Neural cell (in vitro differentiated cells): Measurements from ENCODE around the gene NALCN. TPM values are rescaled to one million over a fixed set of nuclear protein-coding genes. Genes with fewer than 3 reads are reported as not detected.

Source experiments
- H2AFZ ChIP-seq: fragments of 200-600, 300-800 bp; sonication (generic), shearing (Covaris generic); 2 replicates; pipeline ENCODE4 v1.6.0; 2014; ENCODE audit warnings: low read depth, mild to moderate bottlenecking, antibody characterized with exemption, low read length, moderate library complexity
- H3F3A ChIP-seq: fragments of 200-600 bp; shearing (Covaris generic); 2 replicates; pipeline ENCODE4 v1.6.1; 2016; ENCODE audit warnings: mild to moderate bottlenecking, moderate library complexity, mixed read lengths, antibody characterized with exemption, low read length; ENCODE audit not compliant: insufficient read depth, poor library complexity, severe bottlenecking
- H3K27ac ChIP-seq: fragments of 200-600, 300-800 bp; sonication (generic), shearing (Covaris generic); 2 replicates; pipeline ENCODE4 v1.5.1; 2014; ENCODE audit warnings: mild to moderate bottlenecking, low read length, moderate library complexity
- H3K27me3 ChIP-seq: fragments of 300-800, 200-600 bp; sonication (generic), shearing (Covaris generic); 2 replicates; pipeline ENCODE4 v1.6.0; 2014; ENCODE audit warnings: mild to moderate bottlenecking, low read depth, low read length, moderate library complexity; ENCODE audit not compliant: insufficient read depth
- H3K36me3 ChIP-seq: fragments of 300-800, 200-600 bp; sonication (generic), shearing (Covaris generic); 2 replicates; pipeline ENCODE4 v1.5.1; 2014; ENCODE audit warnings: mild to moderate bottlenecking, antibody characterized with exemption, low read length, moderate library complexity; ENCODE audit not compliant: insufficient read depth
- H3K4me2 ChIP-seq: fragments of 300-800, 200-600 bp; sonication (generic), shearing (Covaris generic); 2 replicates; pipeline ENCODE4 v1.6.0; 2014; ENCODE audit warnings: mild to moderate bottlenecking, low read length
- H3K4me3 ChIP-seq: fragments of 300-800, 200-600 bp; sonication (generic), shearing (Covaris generic); 2 replicates; pipeline ENCODE4 v1.5.1; 2014; ENCODE audit warnings: mild to moderate bottlenecking, low read length, moderate library complexity
- H3K79me2 ChIP-seq: fragments of 200-600 bp; shearing (Covaris generic); replicated peaks from 2 replicates; pipeline ENCODE4 v1.6.0; 2014; ENCODE audit warnings: mild to moderate bottlenecking, low read length, moderate library complexity; ENCODE audit not compliant: insufficient read depth
- H3K9ac ChIP-seq: fragments of 300-800, 200-600 bp; sonication (generic), shearing (Covaris generic); 2 replicates; pipeline ENCODE4 v1.6.1; 2016; ENCODE audit warnings: mild to moderate bottlenecking, low read length, mixed read lengths
- H3K9me2 ChIP-seq: fragments of 200-600 bp; shearing (Covaris generic); 2 replicates; pipeline ENCODE4 v1.6.1; 2016; ENCODE audit warnings: mild to moderate bottlenecking, low read length, mixed read lengths; ENCODE audit not compliant: insufficient read depth
- H3K9me3 ChIP-seq: fragments of 200-600, 300-800 bp; sonication (generic), shearing (Covaris generic); 2 replicates; pipeline ENCODE4 v1.6.1; 2016; ENCODE audit warnings: mild to moderate bottlenecking, mixed run types, low read length, moderate library complexity, mixed read lengths
- H4K20me1 ChIP-seq: fragments of 200-600 bp; shearing (Covaris generic); 2 replicates; pipeline ENCODE4 v1.6.1; 2016; ENCODE audit warnings: mild to moderate bottlenecking, mixed run types; ENCODE audit not compliant: insufficient read depth
- EP300 ChIP-seq: fragments of 450-650 bp; conservative IDR thresholded peaks from 2 replicates; pipeline ENCODE4 v1.6.1; 2014; ENCODE audit warnings: antibody characterized with exemption, mild to moderate bottlenecking, moderate library complexity; ENCODE audit not compliant: poor library complexity, severe bottlenecking
- EZH2 ChIP-seq: fragments of 200-600, 300-800 bp; shearing (Covaris generic), sonication (generic); IDR thresholded peaks from 2 replicates; pipeline ENCODE4 v1.6.1; 2014; ENCODE audit warnings: antibody characterized with exemption, low read length, borderline replicate concordance, mild to moderate bottlenecking; ENCODE audit not compliant: insufficient read depth, poor library complexity, severe bottlenecking
- MXI1 ChIP-seq: fragments of 450-650 bp; conservative IDR thresholded peaks from 2 replicates; pipeline ENCODE4 v1.6.1; 2014; ENCODE audit warnings: antibody characterized with exemption, mild to moderate bottlenecking; ENCODE audit not compliant: poor library complexity, severe bottlenecking
- POLR2AphosphoS5 ChIP-seq: IDR thresholded peaks from 2 replicates; pipeline ENCODE4 v1.6.1; 2012
- RAD21 ChIP-seq: fragments of 450-650 bp; conservative IDR thresholded peaks from 2 replicates; pipeline ENCODE4 v1.6.1; 2014; ENCODE audit warnings: antibody characterized with exemption, mild to moderate bottlenecking, moderate library complexity
- SMC3 ChIP-seq: fragments of 450-650 bp; conservative IDR thresholded peaks from 2 replicates; pipeline ENCODE4 v1.6.1; 2014; ENCODE audit warnings: antibody characterized with exemption, mild to moderate bottlenecking, moderate library complexity; ENCODE audit not compliant: poor library complexity
- TAF1 ChIP-seq: IDR thresholded peaks from 2 replicates; pipeline ENCODE4 v1.6.1; 2012; ENCODE audit warnings: low read depth
- polyA plus RNA-seq: library from polyadenylated mRNA; depleted of rRNA; stranded (reverse); fragments of >200 nt; gene quantifications from 2 replicates; pipeline ENCODE4 v1.2.3, GENCODE V29; 2014
- TF ChIP-seq, protein P1 (sequence below): fragments of 450-650 bp; IDR thresholded peaks from 2 replicates; pipeline ENCODE4 v1.5.1; 2014; ENCODE audit warnings: antibody characterized with exemption, mild to moderate bottlenecking, moderate library complexity; ENCODE audit not compliant: poor library complexity, severe bottlenecking
- TF ChIP-seq, protein P2 (sequence below): IDR thresholded peaks from 2 replicates; pipeline ENCODE4 v1.6.1; 2012; ENCODE audit warnings: borderline replicate concordance

NALCN gene
- polyA plus RNA-seq, 1 donor from 2014 or later = 24.1 TPM

DNA sequence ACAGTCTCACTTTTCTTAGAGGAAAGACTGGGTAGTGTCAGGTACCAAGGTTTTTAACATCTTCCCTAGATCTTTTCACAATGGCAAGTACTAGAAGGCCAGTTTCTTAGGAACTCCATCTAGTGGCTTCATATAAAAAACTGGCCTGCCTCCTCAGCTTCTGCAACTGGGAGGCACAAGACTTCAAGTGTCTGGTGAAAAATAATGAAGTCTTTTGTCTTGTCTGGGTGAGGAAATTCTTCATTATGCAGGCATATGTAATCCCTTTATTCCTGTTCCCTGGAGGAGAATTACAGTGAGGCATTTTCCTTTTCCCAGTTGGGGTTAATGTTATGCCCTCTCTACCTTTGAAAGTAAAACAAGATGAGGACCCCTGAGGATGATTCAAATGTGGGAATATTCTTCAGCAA lies 300.5 kb downstream of the NALCN start:
- Histone ChIP-seq H2AFZ (peak overlapping the region; percentile 19), H3K4me2 (no peak overlapping the region), H3K27ac (peak overlapping the region; percentile 52)

DNA sequence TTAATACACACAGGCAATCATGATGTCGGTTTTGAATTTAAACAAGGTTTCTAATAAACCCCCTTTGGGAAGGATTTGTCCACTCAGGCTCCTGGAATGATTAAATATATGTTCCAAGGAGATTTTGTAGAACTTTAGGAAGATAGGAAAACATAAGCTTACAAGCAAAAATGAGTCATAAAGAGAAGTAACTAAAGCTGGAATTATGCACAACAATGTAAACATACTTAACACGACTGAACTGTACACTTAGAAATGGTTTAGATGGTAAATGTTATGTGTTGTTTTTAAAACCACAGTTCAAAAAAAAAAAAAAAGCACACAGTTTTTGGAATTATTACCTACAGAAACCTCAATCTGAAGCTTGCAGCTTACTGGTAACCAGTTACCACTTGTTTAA lies 304.4 kb downstream of the NALCN start:
- TF ChIP-seq RAD21 (no peak), MXI1 (no peak)
- no peak overlapping the region for H3K4me2 ChIP-seq
- H3K79me2 ChIP-seq = no peaks in the 10 kb centered on the region
- peaks cover 2% of the 10 kb centered on the region for H3K36me3 ChIP-seq
- H2AFZ ChIP-seq = no peak overlapping the region
- H3K4me3 ChIP-seq = no peak overlapping the region
- H3K27me3 ChIP-seq = no peaks in the 10 kb centered on the region
- H3F3A ChIP-seq = peaks cover 7% of the 10 kb centered on the region
- H3K9me2 ChIP-seq = no peaks in the 10 kb centered on the region
- no peak overlapping the region for H3K9ac ChIP-seq
- no peak overlapping the region for H3K27ac ChIP-seq
- H4K20me1 ChIP-seq = no peaks in the 10 kb centered on the region
- no peaks in the 10 kb centered on the region for H3K9me3 ChIP-seq

More for the DNA sequence above, 300.5 kb downstream of the NALCN start:
- Histone ChIP-seq H3K4me3 (no peak overlapping the region), H3K9me3 (no peaks in the 10 kb centered on the region), H4K20me1 (no peaks in the 10 kb centered on the region), H3F3A (peaks cover 7% of the 10 kb centered on the region), H3K36me3 (no peaks in the 10 kb centered on the region), H3K79me2 (no peaks in the 10 kb centered on the region), H3K9me2 (no peaks in the 10 kb centered on the region), H3K27me3 (no peaks in the 10 kb centered on the region), H3K9ac (peak overlapping the region; percentile 10)
- TF ChIP-seq, protein P1, sequence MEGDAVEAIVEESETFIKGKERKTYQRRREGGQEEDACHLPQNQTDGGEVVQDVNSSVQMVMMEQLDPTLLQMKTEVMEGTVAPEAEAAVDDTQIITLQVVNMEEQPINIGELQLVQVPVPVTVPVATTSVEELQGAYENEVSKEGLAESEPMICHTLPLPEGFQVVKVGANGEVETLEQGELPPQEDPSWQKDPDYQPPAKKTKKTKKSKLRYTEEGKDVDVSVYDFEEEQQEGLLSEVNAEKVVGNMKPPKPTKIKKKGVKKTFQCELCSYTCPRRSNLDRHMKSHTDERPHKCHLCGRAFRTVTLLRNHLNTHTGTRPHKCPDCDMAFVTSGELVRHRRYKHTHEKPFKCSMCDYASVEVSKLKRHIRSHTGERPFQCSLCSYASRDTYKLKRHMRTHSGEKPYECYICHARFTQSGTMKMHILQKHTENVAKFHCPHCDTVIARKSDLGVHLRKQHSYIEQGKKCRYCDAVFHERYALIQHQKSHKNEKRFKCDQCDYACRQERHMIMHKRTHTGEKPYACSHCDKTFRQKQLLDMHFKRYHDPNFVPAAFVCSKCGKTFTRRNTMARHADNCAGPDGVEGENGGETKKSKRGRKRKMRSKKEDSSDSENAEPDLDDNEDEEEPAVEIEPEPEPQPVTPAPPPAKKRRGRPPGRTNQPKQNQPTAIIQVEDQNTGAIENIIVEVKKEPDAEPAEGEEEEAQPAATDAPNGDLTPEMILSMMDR = peak; percentile 72
- TF ChIP-seq, protein P2, sequence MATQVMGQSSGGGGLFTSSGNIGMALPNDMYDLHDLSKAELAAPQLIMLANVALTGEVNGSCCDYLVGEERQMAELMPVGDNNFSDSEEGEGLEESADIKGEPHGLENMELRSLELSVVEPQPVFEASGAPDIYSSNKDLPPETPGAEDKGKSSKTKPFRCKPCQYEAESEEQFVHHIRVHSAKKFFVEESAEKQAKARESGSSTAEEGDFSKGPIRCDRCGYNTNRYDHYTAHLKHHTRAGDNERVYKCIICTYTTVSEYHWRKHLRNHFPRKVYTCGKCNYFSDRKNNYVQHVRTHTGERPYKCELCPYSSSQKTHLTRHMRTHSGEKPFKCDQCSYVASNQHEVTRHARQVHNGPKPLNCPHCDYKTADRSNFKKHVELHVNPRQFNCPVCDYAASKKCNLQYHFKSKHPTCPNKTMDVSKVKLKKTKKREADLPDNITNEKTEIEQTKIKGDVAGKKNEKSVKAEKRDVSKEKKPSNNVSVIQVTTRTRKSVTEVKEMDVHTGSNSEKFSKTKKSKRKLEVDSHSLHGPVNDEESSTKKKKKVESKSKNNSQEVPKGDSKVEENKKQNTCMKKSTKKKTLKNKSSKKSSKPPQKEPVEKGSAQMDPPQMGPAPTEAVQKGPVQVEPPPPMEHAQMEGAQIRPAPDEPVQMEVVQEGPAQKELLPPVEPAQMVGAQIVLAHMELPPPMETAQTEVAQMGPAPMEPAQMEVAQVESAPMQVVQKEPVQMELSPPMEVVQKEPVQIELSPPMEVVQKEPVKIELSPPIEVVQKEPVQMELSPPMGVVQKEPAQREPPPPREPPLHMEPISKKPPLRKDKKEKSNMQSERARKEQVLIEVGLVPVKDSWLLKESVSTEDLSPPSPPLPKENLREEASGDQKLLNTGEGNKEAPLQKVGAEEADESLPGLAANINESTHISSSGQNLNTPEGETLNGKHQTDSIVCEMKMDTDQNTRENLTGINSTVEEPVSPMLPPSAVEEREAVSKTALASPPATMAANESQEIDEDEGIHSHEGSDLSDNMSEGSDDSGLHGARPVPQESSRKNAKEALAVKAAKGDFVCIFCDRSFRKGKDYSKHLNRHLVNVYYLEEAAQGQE = peak; percentile 98
- TF ChIP-seq EP300 = no peak
- TF ChIP-seq EZH2 = no peak
- TF ChIP-seq POLR2AphosphoS5 = no peak
- TF ChIP-seq TAF1 = no peak
- peak; percentile 69 for TF ChIP-seq SMC3
- no peak for TF ChIP-seq MXI1
- peak; percentile 63 for TF ChIP-seq RAD21

DNA sequence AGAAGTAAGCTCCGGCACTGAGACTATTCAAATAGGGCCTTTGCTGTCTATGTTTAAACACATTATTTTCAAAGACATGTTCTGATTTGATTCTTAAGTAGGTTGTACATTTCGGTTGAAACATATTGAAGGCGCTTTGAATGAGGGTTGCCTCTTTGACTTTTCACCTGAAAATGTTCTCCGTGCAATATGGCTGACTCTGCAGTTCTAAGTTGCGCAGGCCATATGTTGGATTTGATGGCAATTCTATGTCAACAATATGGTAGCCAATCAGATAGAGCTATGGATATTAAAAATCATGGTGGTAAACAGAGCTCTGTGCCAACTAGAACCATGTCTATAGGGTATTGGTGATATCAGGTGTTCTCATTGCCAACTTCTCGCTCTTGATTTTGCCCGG lies 307.3 kb downstream of the NALCN start:
- no peak overlapping the region for H2AFZ ChIP-seq
- no peak for TF ChIP-seq TAF1
- no peak for TF ChIP-seq RAD21
- TF ChIP-seq EZH2 = no peak
- no peak for TF ChIP-seq POLR2AphosphoS5
- no peak for TF ChIP-seq EP300
- no peak for TF ChIP-seq SMC3
- TF ChIP-seq, protein P1 = no peak
- TF ChIP-seq, protein P2 = no peak
- no peak for TF ChIP-seq MXI1
- no peak overlapping the region for H3K4me2 ChIP-seq

More for the DNA sequence above, 307.3 kb downstream of the NALCN start:
- Histone ChIP-seq H3K36me3 (peaks cover 4% of the 10 kb centered on the region), H3K27ac (no peak overlapping the region), H3F3A (no peaks in the 10 kb centered on the region), H3K9me2 (no peaks in the 10 kb centered on the region), H3K79me2 (no peaks in the 10 kb centered on the region), H4K20me1 (no peaks in the 10 kb centered on the region), H3K27me3 (no peaks in the 10 kb centered on the region), H3K4me3 (no peak overlapping the region), H3K9me3 (no peaks in the 10 kb centered on the region), H3K9ac (no peak overlapping the region)
